ENCODE measurements around the gene PIGS. TPM values are rescaled to one million over a fixed set of nuclear protein-coding genes. Genes with fewer than 3 reads are reported as not detected.
A peak's percentile ranks its signal among the peaks of the same experiment; 100 is the strongest.

The PIGS gene
- total and polyA plus RNA-seq, 2 of the 13 experiments (the other 11 are each of a cell fraction or from before 2014, with no cell fraction given) = 31.7 to 42.6 TPM

- DNase-seq (ENCODE audit: low spot score) = peak; percentile 70
- no peak overlapping the region for H2AFZ ChIP-seq (ENCODE audit: low read length)
- ChIA-PET CTCF (ENCODE audit: low intra/inter-chr PET ratio, low total read pairs) (no interaction called here), POLR2A (interaction anchor here (0.6 kb wide), 1 partner anchor 47 kb away, joined by 3 read pairs; the partner anchor contains the start of gene PIGS)
- peak overlapping the region; percentile 67 for H3K4me2 ChIP-seq (ENCODE audit: low read depth, low read length)
- peaks cover 37% of the 10 kb centered on the region for H3K4me1 ChIP-seq (ENCODE audit: insufficient read depth, low read length)
- no peaks in the 10 kb centered on the region for H3K9me3 ChIP-seq (ENCODE audit: low read length)
- BruUV-seq (replicated peaks) = no TSS peak
- H3K4me3 ChIP-seq (replicated peaks in 1 of 3; ENCODE audit: insufficient read depth in 1 of 3, low read depth in 2 of 3, low read length in 3 of 3) = peak overlapping the region in 2 of 3 experiments; percentile 21 to 55; a peak in 3 of 6 replicates
- intact Hi-C loops (cut with micrococcal nuclease; ENCODE audit: unreplicated experiment) = loop anchor here (5.0 kb wide), 1 partner anchor 743 kb away; no protein-coding TSS in a partner anchor
- H3K36me3 ChIP-seq (replicated peaks in 1 of 2; ENCODE audit: control insufficient read depth in 1 of 2, insufficient read depth in 2 of 2, low read length in 2 of 2) = no peaks in the 10 kb centered on the region
- H3K27ac ChIP-seq (ENCODE audit: extremely low read length, insufficient read depth, low read length) = no peak overlapping the region
- peak; percentile 59 for FAIRE-seq
- H3K79me2 ChIP-seq (ENCODE audit: insufficient read depth, low read length) = no peaks in the 10 kb centered on the region
- H3K27me3 ChIP-seq (ENCODE audit: control insufficient read depth in 1 of 2, insufficient read depth in 2 of 2, low read length in 2 of 2) = peaks cover 6 to 39% of the 10 kb centered on the region in 2 experiments
- no peaks in the 10 kb centered on the region for H4K20me1 ChIP-seq (ENCODE audit: insufficient read depth, low read length)
- ATAC-seq = peak; percentile 70
- in situ Hi-C loops (cut with HindIII; ENCODE audit: extremely low pct_ligation_motif_present, low pct_unique_long_range_greater_than_20kb) = no loop called here
- peak overlapping the region; percentile 35; the same call in 1 of the 2 replicates for H3K9ac ChIP-seq (ENCODE audit: insufficient read depth, low read depth, low read length)
- WGBS (ENCODE audit: low lambda C conversion rate) = 21% methylated on average over 9 of the region's 25 CpGs
- no peak for TF ChIP-seq U2AF1 (optimal IDR thresholded peaks at IDR 0.05; ENCODE audit: low read depth, low read length)
- no peak for TF ChIP-seq GRHL1 (CRISPR knock-in tag; conservative IDR thresholded peaks at IDR 0.05)
- no peak for TF ChIP-seq ZNF609 (CRISPR knock-in tag; IDR thresholded peaks at IDR 0.05; ENCODE audit: borderline replicate concordance)
- TF ChIP-seq KMT2B (CRISPR knock-in tag; IDR thresholded peaks at IDR 0.05) = no peak
- no peak for TF ChIP-seq PHF5A (CRISPR knock-in tag; IDR thresholded peaks at IDR 0.05; ENCODE audit: low read depth, unreplicated experiment)
- no peak for TF ChIP-seq ZNF570 (CRISPR knock-in tag; IDR thresholded peaks at IDR 0.05; ENCODE audit: borderline replicate concordance)
- TF ChIP-seq ZNF251 (CRISPR knock-in tag; IDR thresholded peaks at IDR 0.05) = no peak
- no peak for TF ChIP-seq ATF6 (CRISPR knock-in tag; conservative IDR thresholded peaks at IDR 0.05)
- TF ChIP-seq ZNF3 (CRISPR knock-in tag; IDR thresholded peaks at IDR 0.05) = no peak
- TF ChIP-seq ZNF564 (CRISPR knock-in tag; IDR thresholded peaks at IDR 0.05) = no peak
- no peak for TF ChIP-seq MAZ (IDR thresholded peaks at IDR 0.05; ENCODE audit: borderline replicate concordance, low read depth, low read length)
- TF ChIP-seq MAZ (CRISPR knock-in tag; IDR thresholded peaks at IDR 0.05; ENCODE audit: low read depth) = no peak
- no peak for TF ChIP-seq ZNF652 (CRISPR knock-in tag; IDR thresholded peaks at IDR 0.05; ENCODE audit: borderline replicate concordance, low read depth)
- TF ChIP-seq ZNF777 (CRISPR knock-in tag; IDR thresholded peaks at IDR 0.05) = 0 out of 2 replicates have a peak, but pooled peaks have one; percentile 23
- TF ChIP-seq PRMT3 (CRISPR knock-in tag; IDR thresholded peaks at IDR 0.05; ENCODE audit: borderline replicate concordance, low read depth) = no peak
These were observed 46.6 kb downstream of the PIGS start for GRCh38 chr17:28524476-28525424.
